HL-60 (cell line): ENCODE results near the gene ARFGAP3.

Experiments used
- DNase-seq, 2 experiments: peaks; one replicate each; pipeline ENCODE4 v3.0.0-alpha.2; 2010 to 2020; ENCODE audit warnings: low read depth in 1 of 2, low spot score in 1 of 2
- H3K27ac ChIP-seq: fragments of 250-450 bp; sonication (Bioruptor Pico); replicated peaks from 2 replicates; pipeline ENCODE4 v1.5.1; 2020; ENCODE audit warnings: mild to moderate bottlenecking, moderate library complexity
- H3K27me3 ChIP-seq: fragments of 250-450 bp; sonication (Bioruptor Pico); 2 replicates; pipeline ENCODE4 v1.5.1; 2021; ENCODE audit warnings: mild to moderate bottlenecking, moderate library complexity; ENCODE audit not compliant: insufficient read depth, poor library complexity, severe bottlenecking
- H3K4me3 ChIP-seq: replicated peaks from 2 replicates; pipeline ENCODE4 v1.5.1; 2011; ENCODE audit warnings: mild to moderate bottlenecking, control low read depth, low read length; ENCODE audit not compliant: insufficient read depth
- GABPA ChIP-seq: IDR thresholded peaks from 2 replicates; pipeline ENCODE4 v1.6.1; 2012; ENCODE audit warnings: low read depth
- POLR2AphosphoS5 ChIP-seq: IDR thresholded peaks from 2 replicates; pipeline ENCODE4 v1.6.1; 2012; ENCODE audit warnings: low read depth
- SPI1 ChIP-seq: IDR thresholded peaks from 2 replicates; pipeline ENCODE4 v1.6.1; 2012; ENCODE audit warnings: low read depth, mild to moderate bottlenecking, borderline replicate concordance
- TF ChIP-seq, protein P1 (sequence below): IDR thresholded peaks from 2 replicates; pipeline ENCODE4 v1.6.1; 2012; ENCODE audit warnings: low read depth; ENCODE audit not compliant: insufficient replicate concordance
- TF ChIP-seq, protein P2 (sequence below): IDR thresholded peaks from one replicate; pipeline ENCODE4 v1.5.1; 2011; ENCODE audit warnings: low read length, control low read depth, inconsistent platforms; ENCODE audit not compliant: insufficient read depth

ARFGAP3 gene

DNA sequence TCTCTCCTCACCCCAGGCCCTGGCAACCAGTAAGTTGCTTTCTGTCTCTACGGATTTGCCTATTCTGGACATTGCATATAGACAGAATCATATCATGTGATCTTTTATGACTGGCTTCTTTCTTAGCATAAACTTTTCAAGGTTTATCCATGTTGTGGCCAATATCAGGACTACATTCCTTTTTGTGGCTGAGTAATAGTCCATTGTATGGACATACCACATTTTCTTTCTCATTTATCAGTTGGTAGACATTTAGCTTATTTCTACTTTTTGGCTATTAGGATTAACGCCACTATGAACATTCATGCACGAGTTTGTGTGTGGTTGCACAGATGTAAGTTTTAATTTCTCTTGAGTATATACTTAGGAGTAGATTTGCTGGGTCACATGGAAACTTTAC is 35.7 kb downstream of the ARFGAP3 start:
- DNase-seq, result no peak
- Histone ChIP-seq H3K4me3 (no peak overlapping the region), H3K27ac (no peak overlapping the region), H3K27me3 (no peaks in the 10 kb centered on the region)
- TF ChIP-seq POLR2AphosphoS5, result no peak
- TF ChIP-seq, protein P1, sequence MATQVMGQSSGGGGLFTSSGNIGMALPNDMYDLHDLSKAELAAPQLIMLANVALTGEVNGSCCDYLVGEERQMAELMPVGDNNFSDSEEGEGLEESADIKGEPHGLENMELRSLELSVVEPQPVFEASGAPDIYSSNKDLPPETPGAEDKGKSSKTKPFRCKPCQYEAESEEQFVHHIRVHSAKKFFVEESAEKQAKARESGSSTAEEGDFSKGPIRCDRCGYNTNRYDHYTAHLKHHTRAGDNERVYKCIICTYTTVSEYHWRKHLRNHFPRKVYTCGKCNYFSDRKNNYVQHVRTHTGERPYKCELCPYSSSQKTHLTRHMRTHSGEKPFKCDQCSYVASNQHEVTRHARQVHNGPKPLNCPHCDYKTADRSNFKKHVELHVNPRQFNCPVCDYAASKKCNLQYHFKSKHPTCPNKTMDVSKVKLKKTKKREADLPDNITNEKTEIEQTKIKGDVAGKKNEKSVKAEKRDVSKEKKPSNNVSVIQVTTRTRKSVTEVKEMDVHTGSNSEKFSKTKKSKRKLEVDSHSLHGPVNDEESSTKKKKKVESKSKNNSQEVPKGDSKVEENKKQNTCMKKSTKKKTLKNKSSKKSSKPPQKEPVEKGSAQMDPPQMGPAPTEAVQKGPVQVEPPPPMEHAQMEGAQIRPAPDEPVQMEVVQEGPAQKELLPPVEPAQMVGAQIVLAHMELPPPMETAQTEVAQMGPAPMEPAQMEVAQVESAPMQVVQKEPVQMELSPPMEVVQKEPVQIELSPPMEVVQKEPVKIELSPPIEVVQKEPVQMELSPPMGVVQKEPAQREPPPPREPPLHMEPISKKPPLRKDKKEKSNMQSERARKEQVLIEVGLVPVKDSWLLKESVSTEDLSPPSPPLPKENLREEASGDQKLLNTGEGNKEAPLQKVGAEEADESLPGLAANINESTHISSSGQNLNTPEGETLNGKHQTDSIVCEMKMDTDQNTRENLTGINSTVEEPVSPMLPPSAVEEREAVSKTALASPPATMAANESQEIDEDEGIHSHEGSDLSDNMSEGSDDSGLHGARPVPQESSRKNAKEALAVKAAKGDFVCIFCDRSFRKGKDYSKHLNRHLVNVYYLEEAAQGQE, result no peak
- no peak for TF ChIP-seq SPI1
- TF ChIP-seq, protein P2, sequence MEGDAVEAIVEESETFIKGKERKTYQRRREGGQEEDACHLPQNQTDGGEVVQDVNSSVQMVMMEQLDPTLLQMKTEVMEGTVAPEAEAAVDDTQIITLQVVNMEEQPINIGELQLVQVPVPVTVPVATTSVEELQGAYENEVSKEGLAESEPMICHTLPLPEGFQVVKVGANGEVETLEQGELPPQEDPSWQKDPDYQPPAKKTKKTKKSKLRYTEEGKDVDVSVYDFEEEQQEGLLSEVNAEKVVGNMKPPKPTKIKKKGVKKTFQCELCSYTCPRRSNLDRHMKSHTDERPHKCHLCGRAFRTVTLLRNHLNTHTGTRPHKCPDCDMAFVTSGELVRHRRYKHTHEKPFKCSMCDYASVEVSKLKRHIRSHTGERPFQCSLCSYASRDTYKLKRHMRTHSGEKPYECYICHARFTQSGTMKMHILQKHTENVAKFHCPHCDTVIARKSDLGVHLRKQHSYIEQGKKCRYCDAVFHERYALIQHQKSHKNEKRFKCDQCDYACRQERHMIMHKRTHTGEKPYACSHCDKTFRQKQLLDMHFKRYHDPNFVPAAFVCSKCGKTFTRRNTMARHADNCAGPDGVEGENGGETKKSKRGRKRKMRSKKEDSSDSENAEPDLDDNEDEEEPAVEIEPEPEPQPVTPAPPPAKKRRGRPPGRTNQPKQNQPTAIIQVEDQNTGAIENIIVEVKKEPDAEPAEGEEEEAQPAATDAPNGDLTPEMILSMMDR, result no peak
- TF ChIP-seq GABPA, result no peak

DNA sequence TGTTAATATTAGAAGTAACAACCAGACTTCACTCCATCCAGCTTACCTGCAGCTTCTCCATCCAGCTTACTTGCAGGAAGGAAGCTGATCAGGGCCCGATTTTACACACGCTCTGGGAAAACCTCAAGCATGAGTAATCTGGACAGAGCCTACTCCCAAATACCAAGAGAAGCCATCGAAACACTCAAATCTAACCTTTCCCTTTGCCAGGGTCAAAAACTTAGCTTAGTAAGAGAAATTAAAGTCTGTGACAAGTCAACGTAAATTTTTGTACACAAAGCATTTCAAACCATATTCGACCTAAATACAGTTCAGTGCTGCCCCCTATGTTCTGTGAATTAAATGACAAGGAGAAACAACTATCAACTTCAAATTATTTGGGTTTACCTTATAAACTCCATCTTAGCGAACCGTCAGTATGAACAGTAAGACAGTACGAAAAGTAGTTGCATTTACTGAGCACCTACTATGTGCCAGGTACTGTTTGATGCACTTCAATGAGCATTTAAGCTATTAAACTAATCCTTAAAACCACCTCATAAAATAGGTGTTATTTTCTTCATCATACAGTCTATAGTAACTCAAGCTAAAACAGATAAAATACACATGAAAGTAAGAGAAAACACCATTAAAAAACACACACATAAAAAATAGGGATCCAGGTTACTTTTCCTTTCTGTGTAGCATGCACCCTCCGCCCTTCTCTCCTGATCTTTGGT is 36.9 kb downstream of the ARFGAP3 start:
- TF ChIP-seq GABPA (no peak), POLR2AphosphoS5 (no peak), SPI1 (no peak)
- TF ChIP-seq, protein P1, result no peak
- TF ChIP-seq, protein P2, result no peak
- Histone ChIP-seq H3K27ac (no peak overlapping the region), H3K4me3 (no peak overlapping the region), H3K27me3 (no peaks in the 10 kb centered on the region)
- DNase-seq, result no peak

DNA sequence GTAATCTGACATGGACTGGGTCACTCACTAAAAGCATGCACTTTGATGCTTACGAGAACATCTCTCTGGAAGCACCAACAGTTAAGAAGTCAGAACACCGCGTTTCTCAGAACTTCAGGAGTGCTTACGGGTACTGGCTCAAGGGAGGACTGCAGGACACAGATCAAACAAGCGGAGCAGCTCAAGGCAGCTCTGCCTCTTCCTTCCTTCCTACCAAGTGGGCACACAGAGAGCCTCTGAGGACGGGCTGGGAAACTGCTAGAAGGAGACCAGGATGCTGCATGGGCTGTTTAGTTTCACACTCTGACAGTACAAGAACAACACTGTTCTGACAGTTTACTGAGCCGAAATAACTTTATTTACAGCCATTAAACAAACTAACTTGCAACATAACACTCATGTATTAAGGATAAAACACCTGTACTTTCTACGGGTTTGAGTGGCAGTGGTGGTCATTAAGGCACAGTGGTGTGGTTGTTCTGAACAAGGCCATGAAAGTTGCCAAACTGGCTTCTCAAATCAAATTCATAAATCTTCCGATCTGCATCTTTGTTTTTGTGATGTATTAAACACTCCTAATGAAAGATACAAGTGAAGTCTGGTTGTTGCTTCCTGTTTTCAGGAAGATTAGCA is 37.5 kb downstream of the ARFGAP3 start:
- no peak overlapping the region for H3K27ac ChIP-seq
- no peak for DNase-seq
- TF ChIP-seq, protein P2, result no peak
- TF ChIP-seq SPI1 (no peak), GABPA (no peak), POLR2AphosphoS5 (no peak)
- TF ChIP-seq, protein P1, result no peak
- H3K4me3 ChIP-seq, result no peak overlapping the region
- H3K27me3 ChIP-seq, result no peaks in the 10 kb centered on the region
